Stimulated activated CD8-positive, alpha-beta memory T cell treated with anti-CD3 and anti-CD28 coated beads, Interleukin-7, amount 100 ng/mL, for 48 hours (primary cell): ENCODE measurements around the gene FBXW4.
"Not testable (repeated sequence)": the region's sequence is repeated elsewhere in the genome, so short reads cannot be mapped to it uniquely, and the experiment has no call there.

Experiments used
- DNase-seq, 2 donors: peaks; one replicate each; pipeline ENCODE4 v3.0.0-alpha.2; 2020; ENCODE audit warnings: low read depth in 1 of 2; ENCODE audit errors: extremely low read depth in 1 of 2

The FBXW4 gene

DNA sequence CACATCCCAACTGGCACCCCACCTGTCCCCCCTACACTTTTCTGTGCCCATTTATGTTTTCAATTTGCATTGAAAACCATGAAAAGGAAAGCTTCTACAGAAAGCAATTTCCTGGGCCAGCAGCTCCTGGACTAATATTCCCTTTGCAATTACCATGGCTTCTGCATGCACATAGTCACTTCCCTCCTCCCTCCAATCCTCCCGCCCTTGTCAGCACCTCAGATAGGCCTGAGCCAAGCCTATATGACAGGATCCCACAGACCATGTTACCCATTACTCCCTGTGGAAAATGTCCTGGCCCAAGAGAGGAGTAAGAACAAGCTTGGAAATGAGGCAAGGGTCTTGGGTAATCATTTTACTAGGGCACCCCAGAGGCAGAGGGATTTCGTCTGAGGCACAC is 38.1 kb downstream of the FBXW4 start:
- no peak for DNase-seq

DNA sequence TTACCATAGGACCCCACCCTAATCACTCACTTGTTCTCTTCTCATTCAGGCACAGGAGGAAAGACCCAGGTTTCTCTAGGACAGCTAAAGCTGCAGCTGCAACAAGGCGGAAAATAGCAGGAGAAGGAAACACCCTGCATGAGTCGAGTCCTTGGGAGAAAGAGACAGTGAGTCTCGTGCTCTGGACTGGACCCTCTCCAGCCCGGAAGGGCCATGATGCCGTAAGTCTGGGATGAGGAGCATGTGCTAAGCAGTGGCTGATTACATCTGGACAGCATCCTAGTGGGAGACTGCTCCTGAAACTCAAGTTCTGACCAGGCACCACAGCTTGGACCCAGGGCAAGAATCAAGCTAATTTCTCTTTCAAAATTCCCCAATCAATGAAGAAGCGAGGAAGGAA is 39.4 kb downstream of the FBXW4 start:
- no peak for DNase-seq

DNA sequence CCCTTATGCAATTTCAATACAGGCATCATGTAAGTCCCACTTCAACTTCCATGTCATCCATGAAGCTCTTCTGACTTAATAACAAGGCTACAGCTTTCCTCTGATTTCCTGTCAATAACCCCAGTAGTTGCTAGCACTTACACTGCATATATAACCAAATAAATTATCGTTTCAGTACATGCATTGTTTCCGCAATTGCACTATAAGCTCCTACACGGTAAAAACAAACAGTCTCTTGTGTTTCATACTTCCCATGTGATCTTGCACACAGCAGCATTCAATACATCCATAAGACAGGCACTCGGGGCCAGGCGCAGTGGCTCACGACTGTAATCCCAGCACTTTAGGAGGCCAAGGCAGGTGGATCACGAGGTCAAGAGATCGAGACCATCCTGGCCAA is 41.4 kb downstream of the FBXW4 start:
- no peak for DNase-seq

DNA sequence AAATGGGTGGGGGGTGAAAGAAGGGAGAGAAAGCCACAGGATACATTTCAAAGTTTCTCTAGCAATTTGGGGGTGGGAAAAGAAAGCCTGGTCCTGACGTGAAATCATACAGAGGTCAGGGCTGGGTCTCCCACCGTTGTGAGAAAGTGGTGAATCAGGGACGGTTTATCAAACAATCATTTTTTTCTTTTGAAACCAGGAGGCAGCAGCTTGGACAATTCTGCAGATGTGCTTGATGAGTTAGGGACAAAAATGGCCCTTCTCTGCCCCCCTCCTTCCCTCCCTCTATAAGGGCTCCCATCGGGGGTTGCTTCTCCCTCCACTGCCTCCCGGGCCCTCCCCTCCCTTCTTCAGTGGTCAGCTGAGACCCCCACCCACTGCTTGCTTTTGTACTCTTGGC is 43.6 kb downstream of the FBXW4 start:
- no peak for DNase-seq

DNA sequence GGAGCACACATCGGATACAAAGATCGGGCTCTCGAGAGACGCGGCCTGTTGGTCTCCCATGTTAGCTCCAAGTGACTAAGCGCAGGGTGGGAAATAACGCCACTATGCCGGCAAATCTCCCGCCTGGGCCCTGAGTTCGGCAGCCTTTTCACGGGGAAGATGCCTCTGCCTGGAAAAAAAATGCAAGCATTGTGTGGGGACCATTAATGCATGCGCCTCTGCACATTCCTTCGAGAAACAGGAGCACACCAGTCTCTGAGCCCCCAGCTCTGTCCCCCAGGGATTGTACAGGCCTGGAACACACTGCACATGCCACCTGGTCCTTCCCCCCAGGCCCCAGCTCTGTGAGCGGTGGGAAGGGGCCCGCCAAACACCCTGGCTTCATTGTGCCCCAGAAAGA is 44.1 kb downstream of the FBXW4 start:
- no peak for DNase-seq

DNA sequence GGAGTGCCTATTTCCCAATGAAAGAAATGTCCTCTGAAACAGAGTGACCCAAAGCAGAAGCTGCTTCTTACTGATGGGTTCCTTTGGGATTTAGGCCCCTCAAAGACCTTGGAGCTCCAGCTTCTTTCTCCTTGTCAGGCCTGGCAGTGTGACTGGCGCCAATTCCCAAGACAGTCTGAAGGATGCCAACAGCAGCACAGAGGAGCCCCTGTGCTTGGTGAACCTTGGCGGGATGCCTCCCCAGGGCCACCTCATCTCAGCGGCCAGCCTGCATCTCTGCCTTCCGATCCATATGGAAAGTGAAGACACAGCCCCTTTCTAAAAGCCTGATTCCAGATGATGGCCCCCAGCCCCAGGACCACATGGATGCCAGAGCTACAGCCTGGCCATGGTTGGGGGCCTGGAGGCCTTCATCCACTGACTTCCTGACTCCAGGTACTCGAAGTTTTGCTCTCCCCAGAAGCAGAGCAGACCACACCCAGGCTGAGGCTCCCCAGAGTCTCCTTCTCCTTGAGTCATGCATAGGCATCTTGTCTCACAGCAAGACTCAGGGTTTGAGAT is 45.4 kb downstream of the FBXW4 start:
- DNase-seq = no peak

DNA sequence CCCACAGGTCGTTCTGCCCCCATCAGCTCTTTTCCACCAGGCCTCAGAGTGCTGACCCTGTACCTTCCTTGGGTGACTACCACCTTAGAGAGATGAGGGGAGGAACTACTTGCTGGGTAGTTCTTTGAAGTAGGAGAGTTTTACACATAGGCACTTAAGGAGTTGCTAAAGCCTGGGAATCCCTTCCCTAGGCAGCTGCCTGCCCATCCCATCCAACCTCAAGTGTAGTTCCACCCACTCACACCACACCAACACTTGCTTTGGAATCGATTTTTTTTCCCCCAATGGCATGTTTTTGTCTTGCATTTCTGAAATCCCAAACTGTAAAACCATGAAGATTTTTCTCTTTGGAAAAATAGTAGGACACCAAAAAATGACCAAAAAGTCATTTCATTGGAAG is 47.7 kb downstream of the FBXW4 start:
- DNase-seq = no peak

DNA sequence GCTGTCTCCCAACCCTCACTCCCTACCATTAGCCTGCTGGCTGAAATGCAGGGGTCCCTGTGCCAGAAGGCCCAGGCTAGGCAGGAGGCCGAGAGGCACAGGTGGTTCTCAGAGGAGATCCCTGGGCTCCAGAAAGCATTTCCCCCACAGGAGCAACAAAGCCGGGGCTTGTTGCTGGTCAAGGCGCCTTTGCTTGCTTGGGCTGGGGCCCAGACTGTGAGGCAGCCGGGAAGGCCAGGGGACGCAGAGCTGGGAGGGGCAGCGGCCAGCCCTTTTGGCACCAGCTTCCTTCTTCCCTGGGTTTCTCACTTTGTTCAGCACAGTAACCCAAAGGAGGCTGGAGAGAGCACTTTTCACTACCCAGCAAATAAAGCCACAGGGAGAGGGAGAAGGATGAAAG is 48.6 kb downstream of the FBXW4 start:
- no peak for DNase-seq

DNA sequence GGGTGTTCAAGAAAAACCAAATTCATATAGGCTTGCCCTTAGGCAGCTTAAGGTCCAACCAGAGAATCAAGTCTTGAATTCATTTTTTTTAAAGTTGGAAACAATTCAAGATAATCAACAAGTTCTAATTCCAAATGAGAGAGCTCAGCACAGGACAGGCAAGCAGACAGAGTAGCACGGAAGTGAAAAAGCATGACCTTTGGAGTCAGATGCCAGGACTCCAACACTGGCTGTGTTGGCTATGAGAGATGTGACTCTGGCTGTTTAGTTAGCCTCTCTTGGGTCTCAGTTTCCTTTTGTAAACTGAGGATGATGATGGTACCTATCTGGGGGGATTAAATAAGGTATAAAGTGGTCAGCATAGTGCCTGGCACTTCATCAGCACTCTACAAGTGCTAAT is 49.3 kb downstream of the FBXW4 start:
- no peak for DNase-seq

DNA sequence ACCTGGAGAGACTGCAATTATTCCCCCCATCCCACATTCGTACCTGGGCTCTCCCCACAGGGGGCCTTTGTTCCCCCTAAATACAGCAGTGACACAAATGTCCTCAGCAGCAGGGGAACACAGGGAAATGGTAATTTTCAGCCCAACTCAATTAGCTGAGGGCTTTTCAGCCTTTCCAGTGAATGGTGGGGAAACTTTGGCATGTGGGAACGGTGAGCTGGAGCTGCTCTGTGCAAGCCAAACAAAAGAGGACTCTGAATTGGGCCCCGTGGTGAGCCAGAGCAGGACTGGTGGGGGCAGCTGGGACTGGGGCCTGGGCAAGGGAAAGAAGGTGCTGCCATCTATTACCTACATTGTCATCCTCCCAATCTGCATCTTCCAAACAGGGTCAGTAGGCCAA is 51.0 kb downstream of the FBXW4 start:
- no peak for DNase-seq

DNA sequence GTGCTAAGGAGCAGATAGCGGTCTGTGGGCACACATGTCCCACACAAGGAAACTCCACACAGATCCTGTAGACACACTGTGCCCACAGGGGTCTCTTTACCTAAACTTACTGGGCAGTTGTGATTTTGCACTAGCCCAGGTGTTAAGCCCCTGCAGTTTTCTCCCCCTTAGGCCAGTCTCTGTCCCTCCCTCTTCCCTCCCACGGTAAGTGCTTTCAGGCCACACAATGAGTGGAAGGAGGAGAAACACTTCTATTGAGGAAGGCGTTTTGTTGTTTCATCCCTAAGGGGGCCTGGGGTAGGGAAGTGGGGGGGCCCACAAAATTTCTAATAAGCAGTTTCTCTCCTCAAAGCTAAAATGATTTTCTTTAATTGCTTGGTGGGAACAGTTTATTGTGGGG is 51.4 kb downstream of the FBXW4 start:
- no peak for DNase-seq

DNA sequence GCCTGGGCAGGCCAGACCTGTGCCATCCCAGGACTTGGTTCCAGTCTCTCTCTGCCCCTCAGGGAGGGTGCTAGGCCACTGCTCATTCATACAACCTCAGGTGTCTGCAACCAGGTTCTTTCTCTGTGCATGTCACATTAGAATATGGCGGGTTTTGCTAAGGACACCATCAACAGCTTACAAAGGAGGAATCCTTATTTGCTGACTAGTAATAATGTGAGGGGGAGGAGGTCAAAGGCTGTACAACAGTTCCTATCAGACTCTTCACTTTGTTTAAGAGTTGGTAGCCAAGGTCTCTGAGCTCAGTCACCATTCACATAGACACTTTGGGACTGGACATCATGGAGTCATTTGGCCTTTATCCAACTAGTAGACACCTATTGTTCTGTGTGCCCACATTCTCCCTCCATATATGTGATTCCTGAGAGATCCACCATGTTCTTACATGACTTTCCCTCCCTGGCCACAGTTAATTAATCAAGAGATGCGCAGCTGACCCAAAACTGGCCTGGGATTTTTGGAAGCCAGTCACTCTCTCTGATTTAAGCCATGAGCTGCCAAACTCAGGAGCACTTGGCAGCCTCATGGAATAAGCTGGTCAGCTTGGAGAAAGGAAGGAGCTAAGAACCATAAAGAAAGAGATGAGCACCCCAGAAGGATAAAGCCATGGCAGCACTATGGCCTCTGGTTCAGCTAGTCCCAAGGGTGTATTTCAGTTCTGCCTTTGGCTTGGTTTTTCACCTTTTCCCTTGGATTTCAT is 55.6 kb downstream of the FBXW4 start:
- no peak for DNase-seq

DNA sequence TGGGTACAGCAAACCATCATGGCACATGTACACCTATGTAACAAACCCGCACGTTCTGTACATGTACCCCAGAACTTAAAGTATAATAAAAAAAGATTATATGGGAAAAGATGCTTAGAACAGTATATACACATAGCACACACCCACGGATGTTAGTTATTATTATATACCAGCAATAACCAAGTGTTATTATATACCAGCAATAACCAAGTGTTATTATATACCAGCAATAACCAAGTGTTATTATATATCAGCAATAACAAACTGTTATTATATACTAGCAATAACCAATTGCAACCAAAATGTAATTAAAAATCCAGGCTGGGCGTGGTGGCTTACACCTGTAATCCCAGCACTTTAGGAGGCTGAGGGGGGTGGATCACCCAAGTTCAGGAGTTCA is 61.5 kb downstream of the FBXW4 start:
- not testable (repeated sequence) for DNase-seq

DNA sequence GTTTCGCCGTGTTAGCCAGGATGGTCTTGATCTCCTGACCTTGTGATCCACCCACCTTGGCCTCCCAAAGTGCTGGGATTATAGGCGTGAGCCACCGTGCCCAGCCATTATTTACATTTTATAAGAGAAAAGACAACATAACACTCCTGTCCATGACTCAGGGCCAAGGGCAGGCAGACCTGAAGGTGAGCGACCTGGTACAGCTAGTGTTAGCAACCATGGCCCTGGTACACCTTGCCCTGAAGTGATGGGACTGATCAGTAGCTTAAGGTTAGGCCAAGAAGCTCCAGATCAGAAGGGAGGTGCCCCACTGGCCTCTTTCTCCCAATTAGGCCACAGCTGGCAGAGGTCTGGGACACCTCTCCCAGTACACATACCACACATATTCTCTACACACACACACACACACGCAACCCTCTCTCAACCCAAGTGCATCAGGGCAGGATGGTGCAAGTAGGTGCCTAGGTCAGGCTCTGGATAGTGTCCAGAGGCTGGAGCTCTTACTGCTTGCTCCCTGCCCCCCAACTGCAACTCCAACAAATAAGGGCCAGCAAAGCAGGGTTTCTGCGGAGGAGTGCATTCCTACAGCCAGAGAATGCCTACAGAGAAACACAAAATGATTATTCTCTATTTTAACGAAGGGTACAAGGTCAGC is 63.0 kb downstream of the FBXW4 start:
- no peak for DNase-seq

DNA sequence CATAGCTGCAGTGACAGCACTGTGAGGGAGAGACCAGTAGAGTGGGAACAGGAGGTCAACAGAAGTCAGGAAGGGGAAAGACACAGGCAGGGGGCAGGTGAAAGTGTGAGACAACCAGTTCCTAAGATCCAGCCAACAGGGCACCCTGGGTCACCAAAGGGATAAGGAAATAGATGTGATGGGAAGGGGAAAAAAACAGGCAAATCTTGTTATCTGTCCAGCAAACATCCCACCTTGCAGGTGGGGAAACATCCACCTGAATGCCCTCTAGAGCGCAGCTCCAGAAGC is 64.4 kb downstream of the FBXW4 start:
- no peak for DNase-seq

DNA sequence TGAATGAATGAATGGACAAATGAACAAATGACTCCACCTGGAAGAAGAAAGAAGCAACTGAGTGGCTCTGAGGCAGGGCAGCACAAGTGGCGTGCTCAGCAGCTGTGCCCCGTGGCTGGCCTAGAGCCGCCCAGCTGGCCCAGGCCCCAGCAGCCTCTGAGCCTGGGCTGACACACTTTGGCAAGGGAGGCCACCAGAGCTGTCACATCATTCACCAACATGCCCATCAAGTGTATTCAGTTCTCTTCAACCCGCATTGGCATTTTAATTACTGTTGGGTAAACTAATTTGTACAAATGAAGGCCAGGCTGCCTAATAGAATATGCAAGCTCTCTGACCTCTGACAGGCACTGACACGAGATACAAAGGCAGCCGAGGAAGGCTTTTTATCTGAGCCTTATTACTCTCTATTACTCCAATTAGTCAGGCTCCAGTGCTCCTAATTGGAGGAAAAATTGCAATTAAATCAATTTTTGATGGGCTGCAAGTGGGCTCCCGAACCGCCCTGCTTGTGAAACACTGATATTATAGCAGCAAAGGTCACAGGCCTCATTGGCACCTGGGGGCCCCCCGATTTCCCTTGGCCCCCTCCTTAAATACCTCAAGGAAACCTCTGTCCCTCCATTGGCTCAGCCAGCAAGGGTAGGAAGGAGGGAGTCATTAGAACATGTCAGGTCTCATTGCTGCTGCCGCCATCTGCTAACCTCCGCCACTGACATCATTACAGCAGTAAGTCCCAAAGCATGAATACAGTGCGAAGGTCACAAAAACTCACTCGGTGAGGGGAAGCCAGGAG is 64.9 kb downstream of the FBXW4 start:
- no peak for DNase-seq

DNA sequence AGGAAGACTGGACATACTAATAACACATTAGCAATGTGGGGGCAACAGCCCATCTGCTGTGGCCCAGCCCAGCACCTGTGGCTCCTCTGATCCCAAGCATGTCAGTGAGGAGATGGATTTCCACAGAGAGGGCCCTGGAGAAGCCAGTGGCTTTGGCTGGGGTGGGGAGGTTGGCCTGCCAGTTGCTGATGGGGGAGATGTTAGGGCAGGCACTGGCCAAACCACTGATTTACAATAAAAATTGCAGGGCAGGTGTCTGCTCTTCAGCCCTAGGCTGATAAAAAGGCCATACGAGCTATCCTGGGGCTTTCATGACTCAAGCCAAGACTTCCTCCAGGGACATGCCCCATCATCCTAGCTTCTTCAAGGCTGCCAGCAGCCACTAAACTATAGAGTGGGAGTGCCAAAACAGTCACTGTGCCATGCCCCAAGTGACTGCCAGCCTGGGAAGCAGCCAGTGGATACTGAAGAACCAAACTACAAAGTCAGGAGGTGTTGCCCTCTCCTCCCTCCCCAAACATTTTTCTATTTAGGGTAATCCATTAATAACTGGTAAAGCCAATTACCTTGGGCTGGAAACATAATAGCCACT is 69.1 kb downstream of the FBXW4 start:
- DNase-seq = no peak

DNA sequence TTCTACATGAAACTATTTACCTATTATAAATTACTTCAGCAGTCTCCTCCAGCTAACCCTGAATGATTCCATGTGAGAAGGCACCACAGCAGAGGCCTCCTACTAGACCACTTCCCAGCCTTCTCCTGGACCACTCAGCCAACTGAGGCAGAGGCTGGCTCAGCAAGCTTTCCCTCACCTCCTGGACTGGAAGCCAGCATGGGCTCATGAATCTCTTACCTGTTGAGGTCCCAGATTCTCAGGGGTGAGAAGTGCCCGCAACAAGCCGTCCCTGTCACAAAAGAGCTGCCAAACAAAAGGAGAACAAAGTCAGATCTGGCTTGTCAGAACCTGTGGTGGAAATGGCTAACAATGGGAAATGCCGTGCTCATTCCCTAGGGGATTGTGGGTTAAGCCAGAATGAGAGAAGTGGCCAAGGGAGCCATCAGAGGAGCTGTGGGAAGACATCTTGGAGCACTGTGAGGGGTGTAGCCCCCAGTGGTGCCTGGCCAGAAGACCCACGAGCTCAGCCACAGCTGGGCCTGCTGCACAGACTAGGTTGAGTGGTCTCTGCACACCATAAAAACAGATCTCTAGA is 70.4 kb downstream of the FBXW4 start:
- DNase-seq = no peak

DNA sequence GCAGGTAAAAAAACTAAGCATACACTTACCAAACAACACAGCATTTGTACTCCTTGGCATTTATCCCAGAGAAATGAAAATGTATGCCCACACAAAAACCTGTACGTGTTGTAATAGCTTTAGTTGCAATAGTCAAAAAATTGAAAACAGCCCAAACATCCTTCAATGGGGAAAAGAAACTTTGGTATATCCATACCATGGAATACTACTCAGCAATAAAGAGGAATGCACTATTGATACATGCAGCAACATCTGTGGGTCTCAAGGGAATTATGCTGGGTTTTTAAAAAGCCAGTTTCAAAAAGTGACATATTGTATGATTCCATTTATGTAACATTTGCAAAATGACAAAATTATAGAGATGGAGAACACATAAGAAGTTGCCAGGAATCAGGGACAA is 71.4 kb downstream of the FBXW4 start:
- DNase-seq = no peak

DNA sequence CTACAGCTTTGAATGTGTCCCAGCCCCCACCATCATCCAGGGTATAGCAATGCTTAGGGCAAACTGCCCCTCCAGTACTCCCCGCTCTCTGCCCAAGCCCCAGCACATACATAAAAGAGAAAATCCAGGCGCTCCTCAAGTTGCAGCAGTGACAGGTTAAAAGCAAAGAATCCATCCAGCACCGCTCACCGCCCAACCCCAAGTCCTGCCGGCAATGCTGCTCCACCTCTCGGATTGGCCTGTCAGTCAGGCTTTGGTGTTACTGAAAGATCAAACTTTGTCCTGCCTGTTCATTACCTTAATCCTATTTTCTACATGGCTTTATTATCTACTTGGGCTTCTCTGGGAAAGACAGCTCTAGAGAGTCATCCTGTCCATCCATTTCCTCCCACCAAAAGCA is 75.0 kb downstream of the FBXW4 start:
- DNase-seq = no peak

DNA sequence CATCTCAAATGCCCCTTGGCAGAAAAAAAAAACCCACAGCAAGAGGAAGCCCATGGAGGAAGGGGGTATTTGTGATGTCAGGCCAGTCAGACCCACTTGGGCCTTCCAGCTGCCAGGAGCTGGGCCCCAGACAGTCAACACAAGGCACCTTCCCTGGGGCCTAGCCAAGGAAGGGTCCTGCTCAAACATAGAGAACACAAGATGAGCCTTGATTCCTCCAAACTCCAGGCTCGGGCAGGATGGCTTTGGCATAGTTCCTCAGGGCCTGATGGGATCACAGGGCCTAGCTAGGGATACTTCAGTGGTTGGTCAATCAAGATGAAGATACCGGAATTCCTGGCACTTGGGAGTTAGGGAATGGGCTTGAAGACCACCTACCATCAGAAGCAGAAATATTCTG is 76.1 kb downstream of the FBXW4 start:
- no peak for DNase-seq
